ENCODE results near the gene AMIGO3.

AMIGO3 gene

GRCh38 chr3:49716691-49717210, 2.7 kb downstream of the AMIGO3 start:
- Histone ChIP-seq H3K27ac (replicated peaks) (no peak overlapping the region), H3K27me3 (ENCODE audit: insufficient read depth, poor library complexity, severe bottlenecking) (no peaks in the 10 kb centered on the region), H3K4me3 (replicated peaks; ENCODE audit: insufficient read depth, low read length) (no peak overlapping the region)
- no peak for DNase-seq (ENCODE audit: low read depth in 1 of 2, low spot score in 1 of 2)
- TF ChIP-seq GABPA (IDR thresholded peaks at IDR 0.05; ENCODE audit: low read depth) (no peak), POLR2AphosphoS5 (IDR thresholded peaks at IDR 0.05; ENCODE audit: low read depth) (no peak), REST (IDR thresholded peaks at IDR 0.05; ENCODE audit: insufficient replicate concordance, low read depth) (no peak), CTCF (IDR thresholded peaks at IDR 0.05; ENCODE audit: insufficient read depth, low read length) (no peak), SPI1 (IDR thresholded peaks at IDR 0.05; ENCODE audit: borderline replicate concordance, low read depth) (no peak)

GRCh38 chr3:49716169-49716568, 3.3 kb downstream of the AMIGO3 start:
- no peak overlapping the region for H3K4me3 ChIP-seq (replicated peaks; ENCODE audit: insufficient read depth, low read length)
- DNase-seq (ENCODE audit: low read depth in 1 of 2, low spot score in 1 of 2) = no peak
- no peak for TF ChIP-seq SPI1 (IDR thresholded peaks at IDR 0.05; ENCODE audit: borderline replicate concordance, low read depth)
- TF ChIP-seq GABPA (IDR thresholded peaks at IDR 0.05; ENCODE audit: low read depth) = no peak
- no peak for TF ChIP-seq CTCF (IDR thresholded peaks at IDR 0.05; ENCODE audit: insufficient read depth, low read length)
- TF ChIP-seq REST (IDR thresholded peaks at IDR 0.05; ENCODE audit: insufficient replicate concordance, low read depth) = no peak
- no peak for TF ChIP-seq POLR2AphosphoS5 (IDR thresholded peaks at IDR 0.05; ENCODE audit: low read depth)
- H3K27me3 ChIP-seq (ENCODE audit: insufficient read depth, poor library complexity, severe bottlenecking) = no peaks in the 10 kb centered on the region
- H3K27ac ChIP-seq (replicated peaks) = no peak overlapping the region

GRCh38 chr3:49715611-49716121, 3.8 kb downstream of the AMIGO3 start:
- TF ChIP-seq CTCF (IDR thresholded peaks at IDR 0.05; ENCODE audit: insufficient read depth, low read length) (no peak), SPI1 (IDR thresholded peaks at IDR 0.05; ENCODE audit: borderline replicate concordance, low read depth) (no peak), GABPA (IDR thresholded peaks at IDR 0.05; ENCODE audit: low read depth) (no peak), REST (IDR thresholded peaks at IDR 0.05; ENCODE audit: insufficient replicate concordance, low read depth) (no peak), POLR2AphosphoS5 (IDR thresholded peaks at IDR 0.05; ENCODE audit: low read depth) (no peak; the same call in 1 of the 2 replicates)
- no peak for DNase-seq (ENCODE audit: low read depth in 1 of 2, low spot score in 1 of 2)
- Histone ChIP-seq H3K4me3 (replicated peaks; ENCODE audit: insufficient read depth, low read length) (no peak overlapping the region), H3K27ac (replicated peaks) (no peak overlapping the region), H3K27me3 (ENCODE audit: insufficient read depth, poor library complexity, severe bottlenecking) (no peaks in the 10 kb centered on the region)

Data from HL-60 (cell line).